ENCODE results near the gene SF1.

The SF1 gene

DNA sequence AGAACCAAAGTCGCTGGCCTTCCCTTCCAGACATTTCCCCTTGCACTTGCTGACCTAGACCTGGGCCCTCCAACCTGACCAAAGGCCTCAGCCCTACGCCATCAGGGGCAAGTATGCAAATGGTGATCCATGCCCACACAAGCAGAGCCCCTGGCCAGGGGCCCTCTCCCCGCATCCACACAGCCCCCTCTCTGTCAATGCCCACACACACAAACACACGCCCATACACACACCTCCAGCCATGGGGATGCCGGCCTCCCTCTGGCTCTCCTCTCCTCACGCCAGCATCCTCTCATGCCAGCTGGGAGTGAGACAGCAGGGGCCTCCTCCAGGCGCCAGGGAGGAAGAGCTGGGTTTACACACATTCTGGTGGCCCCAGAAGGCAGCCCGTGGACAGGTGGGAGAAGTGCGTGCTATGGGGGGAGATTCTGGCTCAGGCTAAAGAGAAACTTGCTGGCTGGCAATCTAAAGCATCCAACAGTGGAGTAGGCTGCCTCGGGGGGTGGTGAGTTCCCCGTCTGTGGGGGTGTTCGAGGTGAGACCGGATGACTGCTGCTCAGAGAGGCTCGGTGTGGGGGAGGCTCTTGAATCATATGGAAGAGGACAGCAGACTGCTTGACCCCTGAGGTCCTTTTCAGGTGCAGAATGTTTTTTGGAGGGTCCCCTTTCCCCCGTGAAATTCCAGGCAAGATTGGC, 60.1 kb downstream of the SF1 start:
- H3K4me3 ChIP-seq (ENCODE audit: low read depth in 1 of 5, low read length in 5 of 5), result no peak overlapping the region
- peaks cover 0 to 3% (median 0%) of the 10 kb centered on the region in 5 donors for H3K9me3 ChIP-seq (ENCODE audit: control insufficient read depth in 5 of 5, low read length in 5 of 5)
- peaks cover 0 to 8% (median 1%) of the 10 kb centered on the region in 5 donors for H3K4me1 ChIP-seq (ENCODE audit: control insufficient read depth in 5 of 5, insufficient read depth in 5 of 5, low read length in 5 of 5)
- no peaks in the 10 kb centered on the region for H3K36me3 ChIP-seq (ENCODE audit: control insufficient read depth in 5 of 5, insufficient read depth in 5 of 5, low read length in 5 of 5)
- no peak overlapping the region for H3K27ac ChIP-seq (ENCODE audit: low read depth, low read length)
- peaks cover 57 to 84% (median 77%) of the 10 kb centered on the region in 5 donors for H3K27me3 ChIP-seq (ENCODE audit: control insufficient read depth in 5 of 5, insufficient read depth in 4 of 5, low read length in 5 of 5)
- no peak overlapping the region for H3K9ac ChIP-seq (ENCODE audit: low read length in 5 of 5)

DNA sequence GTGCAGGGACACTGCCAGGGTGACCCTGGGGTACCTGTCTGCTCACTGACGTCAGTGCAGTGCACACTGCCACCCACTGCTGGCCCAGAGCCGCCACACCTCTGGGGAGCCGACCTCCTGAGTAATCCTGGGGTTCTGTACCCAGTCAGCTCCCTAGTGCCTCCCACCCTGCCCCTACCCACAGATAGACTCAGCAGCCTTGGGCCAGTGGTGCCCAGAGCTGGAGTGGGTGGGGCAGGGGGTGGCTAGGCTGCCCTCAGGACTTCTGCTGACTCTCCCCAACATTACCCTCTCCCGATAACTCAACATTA, 61.1 kb downstream of the SF1 start:
- Histone ChIP-seq H3K27ac (ENCODE audit: low read depth, low read length) (no peak overlapping the region), H3K36me3 (ENCODE audit: control insufficient read depth in 5 of 5, insufficient read depth in 5 of 5, low read length in 5 of 5) (no peaks in the 10 kb centered on the region), H3K9me3 (ENCODE audit: control insufficient read depth in 5 of 5, low read length in 5 of 5) (peaks cover 0 to 3% (median 0%) of the 10 kb centered on the region in 5 donors), H3K9ac (ENCODE audit: low read length in 5 of 5) (no peak overlapping the region), H3K27me3 (ENCODE audit: control insufficient read depth in 5 of 5, insufficient read depth in 4 of 5, low read length in 5 of 5) (peaks cover 62 to 90% (median 81%) of the 10 kb centered on the region in 5 donors), H3K4me3 (ENCODE audit: low read depth in 1 of 5, low read length in 5 of 5) (no peak overlapping the region), H3K4me1 (ENCODE audit: control insufficient read depth in 5 of 5, insufficient read depth in 5 of 5, low read length in 5 of 5) (peaks cover 0 to 12% (median 0%) of the 10 kb centered on the region in 5 donors)

DNA sequence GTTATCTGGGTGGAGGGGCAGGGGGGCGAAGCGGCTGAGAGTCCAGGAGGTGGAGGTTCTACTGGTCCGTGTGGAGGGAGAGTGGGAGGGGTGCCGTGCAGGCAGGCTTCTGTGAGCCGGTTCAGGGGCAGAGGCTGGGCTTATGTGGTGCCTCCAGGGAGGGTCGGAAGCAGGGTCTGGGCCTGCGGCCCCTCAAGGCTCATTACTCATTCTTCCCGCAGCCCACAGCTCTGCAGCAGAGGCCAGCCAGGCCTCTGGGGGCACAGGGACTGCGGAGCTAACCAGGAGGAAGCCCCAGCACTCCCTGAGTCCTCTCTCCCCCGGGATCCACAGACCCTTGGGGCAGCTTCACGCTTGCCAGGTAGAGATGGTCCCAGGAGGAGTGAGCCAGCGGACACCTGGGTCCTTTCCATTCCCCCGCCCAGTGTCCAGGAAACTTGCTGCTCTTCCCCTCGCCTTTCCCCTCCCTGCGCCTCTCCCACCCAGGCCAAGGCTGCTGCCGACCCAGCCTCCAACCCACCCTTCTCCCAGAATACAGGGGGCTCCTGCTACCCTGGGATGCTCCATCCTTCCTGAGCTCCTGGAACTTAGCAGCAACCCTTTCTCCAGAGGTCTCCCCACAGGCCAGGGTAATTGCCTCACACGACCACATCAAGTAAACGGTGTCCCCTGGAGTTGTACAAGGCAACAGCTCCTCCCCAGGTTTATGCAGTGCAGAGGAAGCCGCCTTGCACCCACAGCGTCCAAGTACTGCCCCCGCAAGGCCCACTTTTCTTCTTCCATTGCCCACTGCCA, 61.7 kb downstream of the SF1 start:
- Histone ChIP-seq H3K9me3 (ENCODE audit: control insufficient read depth in 5 of 5, low read length in 5 of 5) (peaks cover 0 to 3% (median 0%) of the 10 kb centered on the region in 5 donors), H3K27ac (ENCODE audit: low read depth, low read length) (no peak overlapping the region), H3K9ac (ENCODE audit: low read length in 5 of 5) (no peak overlapping the region), H3K36me3 (ENCODE audit: control insufficient read depth in 5 of 5, insufficient read depth in 5 of 5, low read length in 5 of 5) (no peaks in the 10 kb centered on the region), H3K27me3 (ENCODE audit: control insufficient read depth in 5 of 5, insufficient read depth in 4 of 5, low read length in 5 of 5) (peaks cover 65 to 91% (median 81%) of the 10 kb centered on the region in 5 donors), H3K4me1 (ENCODE audit: control insufficient read depth in 5 of 5, insufficient read depth in 5 of 5, low read length in 5 of 5) (peaks cover 0 to 17% (median 0%) of the 10 kb centered on the region in 5 donors), H3K4me3 (ENCODE audit: low read depth in 1 of 5, low read length in 5 of 5) (no peak overlapping the region)

DNA sequence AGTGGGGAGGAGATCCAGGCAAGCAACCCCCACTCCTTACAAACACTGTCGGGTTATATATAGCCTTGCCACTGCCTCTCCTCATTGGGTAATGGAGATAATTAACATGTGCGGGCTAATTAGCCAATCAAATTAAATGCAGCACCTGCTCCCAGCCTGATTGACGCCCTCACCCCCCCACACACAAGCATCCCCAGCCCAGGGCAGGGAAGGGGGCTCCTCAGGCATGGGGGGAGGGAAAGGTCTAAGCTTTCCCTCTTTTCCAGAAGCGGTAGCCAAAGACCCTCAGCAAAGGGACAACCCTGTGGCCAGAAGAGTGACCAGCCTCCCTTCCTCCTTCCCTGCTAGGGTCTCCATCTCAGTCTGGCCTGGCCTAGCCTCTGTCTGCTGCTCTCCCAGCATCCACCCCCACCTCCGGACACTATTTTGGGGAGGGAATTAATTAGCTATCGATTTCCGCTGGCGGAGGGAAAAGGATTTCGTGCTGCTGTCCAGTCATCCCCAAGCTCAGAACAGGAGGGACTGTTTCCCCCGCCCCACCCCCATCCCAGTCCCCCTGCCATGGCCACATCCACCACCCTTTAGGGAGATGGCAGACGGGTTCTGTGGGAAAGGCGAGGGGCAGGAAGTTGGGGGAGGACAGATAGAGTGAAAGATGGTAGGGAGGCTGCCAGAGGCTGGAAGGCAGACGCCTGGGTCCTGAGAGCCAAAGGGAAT, 62.4 kb downstream of the SF1 start:
- Histone ChIP-seq H3K4me1 (ENCODE audit: control insufficient read depth in 5 of 5, insufficient read depth in 5 of 5, low read length in 5 of 5) (peaks cover 0 to 20% (median 0%) of the 10 kb centered on the region in 5 donors), H3K4me3 (ENCODE audit: low read depth in 1 of 5, low read length in 5 of 5) (no peak overlapping the region), H3K9ac (ENCODE audit: low read length in 5 of 5) (no peak overlapping the region), H3K27me3 (ENCODE audit: control insufficient read depth in 5 of 5, insufficient read depth in 4 of 5, low read length in 5 of 5) (peaks cover 67 to 92% (median 82%) of the 10 kb centered on the region in 5 donors), H3K9me3 (ENCODE audit: control insufficient read depth in 5 of 5, low read length in 5 of 5) (peaks cover 0 to 3% (median 0%) of the 10 kb centered on the region in 5 donors), H3K36me3 (ENCODE audit: control insufficient read depth in 5 of 5, insufficient read depth in 5 of 5, low read length in 5 of 5) (no peaks in the 10 kb centered on the region), H3K27ac (ENCODE audit: low read depth, low read length) (no peak overlapping the region)

DNA sequence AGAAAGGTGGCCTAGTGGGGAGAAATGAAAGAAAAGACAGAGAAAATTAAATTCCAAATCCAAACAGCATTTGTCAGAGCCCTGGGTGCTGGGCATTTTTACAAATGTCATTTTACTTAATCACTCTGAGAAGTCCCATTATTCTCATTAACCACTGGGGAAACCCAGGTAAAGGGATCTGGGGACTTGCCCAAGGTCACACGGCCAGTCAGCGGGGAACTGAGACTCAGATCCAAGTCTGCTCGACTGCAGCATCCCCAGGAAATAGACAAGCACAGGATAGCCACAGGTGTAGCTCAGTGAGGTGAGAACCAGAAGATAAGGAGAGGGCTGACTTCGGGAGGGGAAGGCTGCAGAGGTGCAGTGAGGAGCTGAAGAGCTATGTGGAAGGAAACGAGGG, 63.2 kb downstream of the SF1 start:
- H3K27ac ChIP-seq (ENCODE audit: low read depth, low read length), result no peak overlapping the region
- H3K9me3 ChIP-seq (ENCODE audit: control insufficient read depth in 5 of 5, low read length in 5 of 5), result peaks cover 0 to 3% (median 0%) of the 10 kb centered on the region in 5 donors
- no peaks in the 10 kb centered on the region for H3K36me3 ChIP-seq (ENCODE audit: control insufficient read depth in 5 of 5, insufficient read depth in 5 of 5, low read length in 5 of 5)
- H3K4me3 ChIP-seq (ENCODE audit: low read depth in 1 of 5, low read length in 5 of 5), result no peak overlapping the region
- H3K4me1 ChIP-seq (ENCODE audit: control insufficient read depth in 5 of 5, insufficient read depth in 5 of 5, low read length in 5 of 5), result peaks cover 0 to 20% (median 0%) of the 10 kb centered on the region in 5 donors
- H3K9ac ChIP-seq (ENCODE audit: low read length in 5 of 5), result no peak overlapping the region
- H3K27me3 ChIP-seq (ENCODE audit: control insufficient read depth in 5 of 5, insufficient read depth in 4 of 5, low read length in 5 of 5), result peaks cover 75 to 92% (median 84%) of the 10 kb centered on the region in 5 donors

DNA sequence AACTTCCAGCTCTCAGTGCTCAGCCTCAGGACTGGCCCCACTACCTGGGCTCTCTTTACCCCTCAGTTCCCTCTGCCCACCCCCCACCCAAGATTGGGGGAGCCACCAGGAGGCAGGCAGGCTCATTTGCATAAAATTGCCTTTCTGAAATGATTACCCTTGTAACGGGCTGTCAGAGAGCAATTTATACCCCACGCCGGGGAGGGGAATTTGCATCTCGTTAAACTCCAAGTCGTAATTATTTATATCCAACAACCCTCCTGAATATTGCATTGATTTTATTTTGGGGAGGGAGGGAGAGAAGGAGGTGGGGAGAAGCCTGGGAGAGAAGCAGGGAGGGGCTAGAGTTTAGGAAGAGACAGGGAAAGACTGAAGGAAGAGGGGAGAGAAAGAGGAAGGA, 63.7 kb downstream of the SF1 start:
- H3K9me3 ChIP-seq (ENCODE audit: control insufficient read depth in 5 of 5, low read length in 5 of 5), result peaks cover 0 to 3% (median 0%) of the 10 kb centered on the region in 5 donors
- no peak overlapping the region for H3K4me3 ChIP-seq (ENCODE audit: low read depth in 1 of 5, low read length in 5 of 5)
- H3K4me1 ChIP-seq (ENCODE audit: control insufficient read depth in 5 of 5, insufficient read depth in 5 of 5, low read length in 5 of 5), result peaks cover 0 to 20% (median 0%) of the 10 kb centered on the region in 5 donors
- H3K27me3 ChIP-seq (ENCODE audit: control insufficient read depth in 5 of 5, insufficient read depth in 4 of 5, low read length in 5 of 5), result peaks cover 75 to 90% (median 81%) of the 10 kb centered on the region in 5 donors
- H3K36me3 ChIP-seq (ENCODE audit: control insufficient read depth in 5 of 5, insufficient read depth in 5 of 5, low read length in 5 of 5), result no peaks in the 10 kb centered on the region
- no peak overlapping the region for H3K9ac ChIP-seq (ENCODE audit: low read length in 5 of 5)
- no peak overlapping the region for H3K27ac ChIP-seq (ENCODE audit: low read depth, low read length)
